Inflammatory macrophage (primary cell): ENCODE data around the gene JPH3.
"Not testable (repeated sequence)": the region's sequence is repeated elsewhere in the genome, so short reads cannot be mapped to it uniquely, and the experiment has no call there.

Source experiments
- DNase-seq, 2 donors: peaks; one replicate each; pipeline ENCODE4 v3.0.0-alpha.2; 2020 to 2022

The JPH3 gene

GRCh38 chr16:87698676-87699199, 96.4 kb downstream of the JPH3 start:
- DNase-seq, result no peak

GRCh38 chr16:87700406-87701077, 98.2 kb downstream of the JPH3 start:
- DNase-seq, result no peak

GRCh38 chr16:87701078-87701460, 98.8 kb downstream of the JPH3 start:
- DNase-seq, result no peak

GRCh38 chr16:87701505-87701921, 99.2 kb downstream of the JPH3 start:
- no peak for DNase-seq

DNA sequence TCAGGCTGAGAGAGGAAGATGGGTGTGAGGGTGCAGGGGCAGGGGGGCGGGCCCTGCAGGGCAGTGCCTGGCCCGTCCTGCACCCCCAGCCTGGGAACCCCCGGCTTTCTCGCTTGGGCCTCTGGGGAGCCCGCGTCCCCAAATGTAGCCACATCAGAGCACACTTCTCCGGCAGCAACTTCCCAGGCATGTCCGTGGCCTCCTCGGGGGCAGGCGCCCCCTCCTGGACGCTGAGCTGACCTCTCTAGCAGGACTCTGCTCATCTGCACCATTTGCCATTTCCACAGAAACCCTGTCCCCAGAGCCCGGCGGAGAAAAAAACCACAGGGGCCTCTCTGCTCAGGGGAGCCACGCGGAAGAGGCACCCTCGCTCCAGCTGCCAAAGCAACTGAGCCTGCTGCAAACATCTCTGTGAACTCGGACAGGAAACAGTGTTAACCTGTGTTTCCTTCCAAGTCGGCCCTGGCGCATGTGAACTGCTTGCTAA, 100.1 kb downstream of the JPH3 start:
- DNase-seq, result peak; percentile 6 to 54

DNA sequence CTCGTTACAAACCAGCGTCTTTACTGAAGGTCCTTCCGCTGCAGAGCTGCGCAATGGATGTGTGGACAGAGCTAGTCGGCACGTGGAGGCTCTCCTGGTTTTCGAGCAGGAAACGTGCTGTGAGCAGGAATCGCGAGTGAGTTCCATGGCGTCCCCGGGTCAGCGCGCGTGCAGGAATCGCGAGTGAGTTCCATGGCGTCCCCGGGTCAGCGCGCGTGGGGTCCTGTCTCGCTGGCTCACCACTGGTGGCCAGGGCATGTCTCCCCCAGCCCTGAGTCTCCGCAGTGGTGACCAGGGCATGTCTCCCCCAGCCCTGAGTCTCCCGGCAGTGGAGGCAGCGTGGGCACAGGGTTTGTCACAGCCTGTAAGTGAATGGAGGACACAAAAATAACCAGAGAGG, 100.8 kb downstream of the JPH3 start:
- no peak for DNase-seq

- DNase-seq, result no peak
Measured at GRCh38 chr16:87703835-87704375, 101.6 kb downstream of the JPH3 start.

DNA sequence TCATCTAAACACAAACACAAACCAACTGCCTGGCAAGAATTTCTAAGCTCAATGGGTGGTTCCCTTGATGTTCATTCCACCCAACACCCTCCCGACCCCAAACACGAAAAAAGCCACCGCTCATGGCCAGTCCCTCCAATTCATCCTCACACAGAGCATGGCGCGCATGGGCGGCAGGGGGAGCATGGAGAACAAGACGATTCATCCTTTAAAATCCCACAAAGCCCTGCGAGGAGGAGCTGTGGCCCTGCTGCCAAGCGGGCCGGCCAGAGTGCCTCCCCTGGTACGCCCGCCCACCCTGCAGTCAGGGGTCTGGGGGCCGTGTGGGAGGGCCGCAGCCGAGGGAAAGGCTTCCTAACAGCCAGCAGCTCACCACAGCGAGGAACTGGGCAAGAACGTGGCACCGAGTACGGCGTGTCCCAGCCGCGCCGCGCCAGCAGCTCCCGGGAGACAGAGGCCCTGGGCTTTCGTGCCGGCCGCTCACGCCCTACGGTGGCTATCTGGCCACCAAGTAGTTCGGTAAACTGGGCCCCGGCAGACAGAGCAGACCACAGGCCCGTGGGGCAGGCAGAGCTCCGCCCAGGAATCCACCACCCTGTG, 102.5 kb downstream of the JPH3 start:
- no peak for DNase-seq

GRCh38 chr16:87705771-87706277, 103.5 kb downstream of the JPH3 start:
- DNase-seq, result no peak

DNA sequence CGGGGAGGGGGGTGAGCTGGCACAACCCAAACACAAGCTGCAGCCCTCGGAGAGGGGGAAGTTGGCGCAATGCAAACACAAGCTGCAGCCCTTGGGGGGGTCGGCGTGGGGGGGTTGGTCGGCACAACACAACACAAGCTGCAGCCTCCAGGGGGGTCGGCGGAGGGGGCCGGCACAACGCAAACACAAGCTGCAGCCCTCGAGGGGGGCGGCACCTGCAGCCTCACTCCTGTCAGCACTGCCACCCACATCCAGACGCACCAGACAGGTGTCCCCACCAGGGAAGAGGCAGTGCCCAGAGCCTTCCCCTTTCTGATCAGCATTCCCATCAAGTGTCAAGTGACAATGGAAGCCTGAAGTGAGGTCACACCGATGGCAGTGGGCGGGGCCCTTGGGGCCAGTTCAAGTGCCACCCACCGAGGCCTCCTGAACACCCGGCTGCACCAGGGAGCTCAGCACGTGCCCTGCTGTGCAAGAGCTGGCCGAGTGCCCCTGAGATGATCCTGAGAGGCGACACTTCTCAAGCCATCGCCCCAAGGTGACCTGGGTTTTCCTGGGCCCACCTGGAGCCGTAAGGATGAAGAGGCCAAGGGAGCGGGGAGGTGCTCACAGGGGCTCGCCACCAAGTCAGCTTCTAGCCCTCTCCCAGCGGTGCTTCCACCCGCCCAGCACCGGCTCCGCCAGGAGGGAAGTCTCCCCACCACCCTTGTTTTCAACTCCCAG, 104.1 kb downstream of the JPH3 start:
- no peak for DNase-seq

DNA sequence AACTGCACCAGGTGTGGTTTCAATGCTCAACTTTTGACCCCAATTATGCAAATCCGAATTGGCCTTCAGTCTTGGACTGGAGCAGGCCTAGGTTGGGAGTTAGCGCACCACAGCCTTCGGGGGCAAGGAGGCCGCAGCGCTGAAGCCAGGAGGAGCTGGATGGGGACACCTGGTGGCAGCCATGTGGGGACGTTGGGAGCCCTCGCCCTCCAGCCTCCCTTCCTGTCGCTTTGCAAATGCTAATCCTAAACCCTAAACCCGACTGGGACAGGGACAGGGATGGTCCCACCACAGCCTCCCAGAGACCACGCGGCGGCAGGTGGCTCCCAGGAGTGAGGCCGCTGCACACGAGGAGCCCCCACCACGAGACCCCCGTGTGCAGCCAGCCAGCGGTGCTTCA, 104.8 kb downstream of the JPH3 start:
- DNase-seq, result no peak

DNA sequence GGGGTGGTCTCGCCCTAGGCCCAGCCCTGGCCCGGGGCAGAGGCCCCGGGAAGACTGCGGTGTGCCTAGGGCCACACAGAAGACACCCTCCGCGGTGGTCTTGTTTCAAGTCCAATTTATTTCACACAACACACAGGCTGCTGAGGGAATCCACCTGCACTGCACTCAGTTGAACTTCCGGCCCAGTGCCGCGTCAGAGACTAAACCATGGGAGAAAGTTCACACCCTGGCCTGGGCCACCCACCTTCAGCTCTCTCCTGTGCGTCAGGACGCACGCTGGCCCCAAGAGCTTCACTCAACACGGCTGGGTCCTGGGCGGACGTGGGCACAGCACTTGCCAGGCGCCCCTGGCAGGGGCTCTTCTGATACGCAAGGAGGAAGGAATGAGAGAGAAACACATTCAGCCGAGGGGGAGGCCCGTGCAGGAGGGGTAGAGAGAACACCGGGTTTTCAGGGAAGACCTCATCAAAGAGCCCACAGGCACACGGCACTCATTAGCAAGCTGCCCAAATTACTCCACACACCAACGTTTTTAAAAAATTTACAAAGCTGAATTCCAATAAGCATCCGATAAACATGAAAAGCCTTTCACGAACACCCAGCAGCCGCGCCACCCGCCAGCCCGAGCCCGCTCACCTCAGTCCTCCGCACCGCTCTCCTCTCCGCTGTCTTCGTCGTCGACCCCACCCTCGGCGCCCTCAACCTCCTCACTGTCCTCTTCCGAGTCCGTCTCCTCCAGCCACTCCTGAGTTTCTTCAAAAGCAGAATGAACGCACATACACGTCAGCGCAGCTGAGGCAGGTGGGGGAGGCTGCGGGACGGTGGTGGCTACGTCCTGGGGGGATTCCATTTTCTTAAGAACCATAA, 105.6 kb downstream of the JPH3 start:
- no peak for DNase-seq

DNA sequence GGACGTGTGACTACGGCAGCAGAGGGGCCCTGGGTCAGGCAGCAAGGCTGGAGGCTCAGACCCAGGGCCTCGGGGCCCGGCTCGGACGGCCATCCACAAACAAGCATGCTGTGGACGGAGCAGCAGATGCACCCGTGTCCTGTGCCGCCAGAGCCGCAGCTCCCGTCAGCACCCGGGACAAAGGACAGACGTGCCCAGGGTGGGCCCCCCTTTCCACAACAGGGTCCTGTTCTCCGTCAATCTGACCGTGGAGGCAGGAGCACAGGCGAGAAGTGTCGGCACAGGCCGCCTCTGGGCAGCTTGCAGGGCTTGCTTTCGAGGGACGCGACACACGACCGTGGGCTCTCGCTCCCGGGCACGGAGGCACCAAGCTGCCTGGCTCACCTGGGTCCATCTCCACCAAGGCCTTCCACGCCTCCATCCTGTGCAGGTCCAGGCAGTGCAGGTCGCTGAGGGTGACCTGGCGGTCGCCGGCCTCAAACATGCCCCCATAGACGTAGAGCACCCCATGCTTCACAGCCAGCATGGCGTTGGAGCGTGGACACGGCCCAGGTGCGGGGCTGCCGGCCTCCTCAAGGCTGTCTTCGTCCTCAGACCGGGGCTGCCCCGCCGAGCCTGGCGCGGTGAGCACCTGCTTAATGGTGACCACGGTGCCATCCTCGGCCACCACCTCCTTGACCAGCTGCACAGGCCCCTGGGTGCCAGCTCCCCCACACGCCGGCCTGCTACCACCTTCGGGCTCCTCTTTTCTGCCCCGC, 106.8 kb downstream of the JPH3 start:
- DNase-seq, result no peak

- no peak for DNase-seq
Measured at GRCh38 chr16:87709677-87710076, 107.4 kb downstream of the JPH3 start.

- DNase-seq, result no peak
Measured at GRCh38 chr16:87710887-87711286, 108.6 kb downstream of the JPH3 start.

DNA sequence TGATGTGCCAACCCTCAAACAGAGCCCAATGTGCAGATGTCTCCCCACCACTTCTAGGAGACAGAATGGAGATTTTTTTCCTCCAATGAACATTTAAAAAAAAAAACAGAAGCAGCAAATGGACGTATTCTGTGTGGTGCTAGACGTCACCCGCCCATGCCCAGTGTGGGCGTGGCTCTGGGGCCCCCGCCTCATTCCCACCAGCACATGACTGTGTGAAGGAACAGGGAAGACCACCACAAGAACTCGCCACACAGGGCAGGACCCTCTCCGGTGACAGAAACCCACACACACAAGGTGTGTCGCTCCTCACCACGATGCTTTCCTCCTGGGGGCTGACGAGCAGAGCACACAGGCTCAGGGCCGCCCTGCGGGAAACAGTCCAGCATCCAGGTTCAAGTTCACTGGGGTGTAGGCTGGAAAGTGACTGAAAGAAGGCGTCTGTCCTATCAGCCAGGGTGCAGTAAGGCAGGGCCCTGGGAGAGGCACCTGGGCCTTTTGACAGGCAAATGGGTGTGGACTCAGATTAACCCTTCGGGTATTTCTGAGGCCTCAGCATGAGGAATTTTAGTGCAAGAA, 110.0 kb downstream of the JPH3 start:
- DNase-seq, result no peak

- peak; percentile 2 to 20 for DNase-seq
Measured at GRCh38 chr16:87713451-87714229, 111.3 kb downstream of the JPH3 start.

DNA sequence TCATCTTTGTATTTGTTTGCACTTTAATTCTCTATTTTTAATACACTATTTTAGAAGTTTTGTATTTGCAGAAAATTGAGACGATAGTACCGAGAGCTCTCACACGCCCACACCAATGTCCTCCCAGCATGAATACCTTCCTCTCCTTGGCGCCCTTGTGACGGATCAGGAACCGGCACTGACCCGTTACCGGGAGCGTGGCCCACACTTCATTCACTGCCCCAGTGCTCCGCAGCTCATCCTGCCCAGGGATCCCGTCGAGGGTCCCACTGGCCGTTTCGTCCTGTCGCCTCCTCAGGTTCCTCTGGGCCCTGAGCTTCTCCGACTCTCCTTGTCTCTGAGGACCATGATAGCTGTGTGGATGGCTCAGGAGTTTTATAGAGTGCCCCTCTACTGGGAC, 112.9 kb downstream of the JPH3 start:
- no peak for DNase-seq

DNA sequence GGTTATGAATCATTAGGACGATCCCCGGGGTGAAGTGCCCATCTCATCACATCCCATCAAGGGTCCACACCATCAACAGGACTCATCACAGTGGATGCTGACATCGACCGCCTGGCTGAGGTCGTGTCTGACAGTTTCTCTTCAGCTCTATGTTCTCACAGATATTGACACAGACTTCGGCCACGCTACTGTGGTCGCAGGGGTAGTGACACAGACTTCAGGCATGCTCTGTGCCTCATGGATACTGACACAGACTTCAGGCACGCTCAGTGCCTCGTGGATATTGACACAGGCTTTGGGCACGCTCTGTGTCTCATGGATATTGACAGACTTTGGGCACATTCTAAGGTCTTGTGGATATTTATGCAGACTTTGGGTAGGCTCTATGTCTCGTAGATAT, 113.3 kb downstream of the JPH3 start:
- DNase-seq, result no peak

DNA sequence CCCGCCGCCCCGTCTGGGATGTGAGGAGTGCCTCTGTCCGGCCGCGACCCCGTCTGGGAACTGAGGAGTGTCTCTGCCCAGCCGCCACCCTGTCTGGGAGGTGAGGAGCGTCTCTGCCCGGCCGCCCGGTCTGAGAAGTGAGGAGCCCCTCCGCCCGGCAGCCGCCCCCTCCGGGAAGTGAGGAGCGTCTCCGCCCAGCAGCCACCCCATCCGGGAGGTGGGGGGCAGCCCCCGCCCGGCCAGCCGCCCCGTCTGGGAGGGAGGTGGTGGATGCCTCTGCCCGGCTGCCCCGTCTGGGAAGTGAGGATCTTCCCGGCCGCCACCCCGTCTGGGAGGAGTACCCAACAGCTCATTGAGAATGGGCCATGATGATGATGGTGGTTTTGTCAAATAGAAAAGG, 116.5 kb downstream of the JPH3 start:
- DNase-seq, result not testable (repeated sequence)
